ENCODE measurements around the gene MEAF6. TPM values are rescaled to one million over a fixed set of nuclear protein-coding genes. Genes with fewer than 3 reads are reported as not detected.

The MEAF6 gene
- total RNA-seq, 1 experiment from 2014 or later = 38.3 TPM

- intact Hi-C loops (cut with micrococcal nuclease; ENCODE audit: unreplicated experiment) = no loop called here
- no peaks in the 10 kb centered on the region for H3K27me3 Mint-ChIP-seq (ENCODE audit: insufficient read depth, unreplicated experiment)
- ChIA-PET CTCF (no interaction called here), POLR2A (no interaction called here)
- TF ChIP-seq CTCF (IDR thresholded peaks at IDR 0.05; ENCODE audit: insufficient read depth in 1 of 2, low read depth in 1 of 2, low read length in 1 of 2, severe bottlenecking in 1 of 2, unreplicated experiment in 1 of 2) = no peak
- Histone ChIP-seq H3K4me1 (peaks cover 13% of the 10 kb centered on the region), H3K9me3 (no peaks in the 10 kb centered on the region), H3K4me3 (ENCODE audit: low read depth, low read length) (no peak within 1 kb of the TSS), H3K36me3 (ENCODE audit: control insufficient read depth, insufficient read depth, low read length) (no peaks in the 10 kb centered on the region), H3K27me3 (replicated peaks; ENCODE audit: control insufficient read depth, insufficient read depth, low read length) (no peaks in the 10 kb centered on the region)
- H3K4me1 Mint-ChIP-seq (ENCODE audit: low read depth, unreplicated experiment) = peaks cover 16% of the 10 kb centered on the region
- no peaks in the 10 kb centered on the region for H3K9me3 Mint-ChIP-seq (ENCODE audit: unreplicated experiment)
- BruUV-seq (replicated peaks) = no TSS peak
- H3K36me3 Mint-ChIP-seq (ENCODE audit: insufficient read depth, unreplicated experiment) = peaks cover 18% of the 10 kb centered on the region
- peak; percentile 34 to 37 for DNase-seq
- H3K4me3 Mint-ChIP-seq (ENCODE audit: unreplicated experiment) = no peak within 1 kb of the TSS
- no peak within 1 kb of the TSS for H3K27ac Mint-ChIP-seq (ENCODE audit: unreplicated experiment)
Observed at GRCh38 chr1:37556712-37557196, 42.2 kb upstream of the MEAF6 start, which contains the start of gene DNALI1. TSS of gene DNALI1 (plus strand) at chr1:37556940. CDS start at chr1:37556995, 55 bp downstream.

- Mint-ChIP-seq H3K36me3 (ENCODE audit: insufficient read depth, unreplicated experiment) (peaks cover 28% of the 10 kb centered on the region), H3K4me3 (ENCODE audit: unreplicated experiment) (peak within 1 kb of the TSS; percentile 95), H3K9me3 (ENCODE audit: unreplicated experiment) (no peaks in the 10 kb centered on the region), H3K4me1 (ENCODE audit: low read depth, unreplicated experiment) (peaks cover 9% of the 10 kb centered on the region), H3K27me3 (ENCODE audit: insufficient read depth, unreplicated experiment) (no peaks in the 10 kb centered on the region), H3K27ac (ENCODE audit: unreplicated experiment) (peak within 1 kb of the TSS; percentile 94)
- no peak for TF ChIP-seq CTCF (IDR thresholded peaks at IDR 0.05; ENCODE audit: insufficient read depth in 1 of 2, low read depth in 1 of 2, low read length in 1 of 2, severe bottlenecking in 1 of 2, unreplicated experiment in 1 of 2)
- peak; percentile 86 to 87 for DNase-seq
- ChIA-PET CTCF (interaction anchor here (1.0 kb wide), 1 partner anchor 49 kb away, joined by 5 read pairs; no protein-coding TSS in a partner anchor), POLR2A (interaction anchor here (0.6 to 1.1 kb wide), 2 partner anchors 40 to 136 kb away, joined by 3 to 4 read pairs; partner anchors contain the start of gene MEAF6)
- BruUV-seq (replicated peaks) = no TSS peak
- Histone ChIP-seq H3K4me3 (ENCODE audit: low read depth, low read length) (peak within 1 kb of the TSS; percentile 90), H3K36me3 (ENCODE audit: control insufficient read depth, insufficient read depth, low read length) (no peaks in the 10 kb centered on the region), H3K9me3 (no peaks in the 10 kb centered on the region), H3K27me3 (replicated peaks; ENCODE audit: control insufficient read depth, insufficient read depth, low read length) (no peaks in the 10 kb centered on the region), H3K4me1 (0 out of 2 replicates have a peak, but pooled peaks cover 4% of the 10 kb centered on the region)
- intact Hi-C loops (cut with micrococcal nuclease; ENCODE audit: unreplicated experiment) = no loop called here
Observed at GRCh38 chr1:37553927-37554808, 39.6 kb upstream of the MEAF6 start, which contains the start of gene SNIP1. TSS of gene SNIP1 (minus strand) at chr1:37554293. CDS start at chr1:37554229, 64 bp downstream.

GRCh38 chr1:37553598-37553926, 39.0 kb upstream of the MEAF6 start:
- BruUV-seq (replicated peaks) = TSS peak; percentile 45
- intact Hi-C loops (cut with micrococcal nuclease; ENCODE audit: unreplicated experiment) = no loop called here
- no peaks in the 10 kb centered on the region for H3K27me3 Mint-ChIP-seq (ENCODE audit: insufficient read depth, unreplicated experiment)

More at GRCh38 chr1:37553598-37553926, 39.0 kb upstream of the MEAF6 start:
- peak overlapping the region; percentile 94 for H3K27ac Mint-ChIP-seq (ENCODE audit: unreplicated experiment)
- H3K36me3 Mint-ChIP-seq (ENCODE audit: insufficient read depth, unreplicated experiment) = peaks cover 34% of the 10 kb centered on the region
- CTCF ChIA-PET = interaction anchor here (1.0 kb wide), 1 partner anchor 50 kb away, joined by 5 read pairs; no protein-coding TSS in a partner anchor
- Histone ChIP-seq H3K4me1 (0 out of 2 replicates have a peak, but pooled peaks cover 4% of the 10 kb centered on the region), H3K4me3 (ENCODE audit: low read depth, low read length) (peak overlapping the region; percentile 90), H3K36me3 (ENCODE audit: control insufficient read depth, insufficient read depth, low read length) (no peaks in the 10 kb centered on the region), H3K9me3 (no peaks in the 10 kb centered on the region), H3K27me3 (replicated peaks; ENCODE audit: control insufficient read depth, insufficient read depth, low read length) (no peaks in the 10 kb centered on the region)
- no peaks in the 10 kb centered on the region for H3K9me3 Mint-ChIP-seq (ENCODE audit: unreplicated experiment)
- POLR2A ChIA-PET = interaction anchor here (1.1 kb wide), 1 partner anchor 39 kb away, joined by 4 read pairs; the partner anchor contains the start of gene MEAF6
- DNase-seq = no peak
- TF ChIP-seq CTCF (IDR thresholded peaks at IDR 0.05; ENCODE audit: insufficient read depth in 1 of 2, low read depth in 1 of 2, low read length in 1 of 2, severe bottlenecking in 1 of 2, unreplicated experiment in 1 of 2) = no peak
- peaks cover 9% of the 10 kb centered on the region for H3K4me1 Mint-ChIP-seq (ENCODE audit: low read depth, unreplicated experiment)
- peak overlapping the region; percentile 95 for H3K4me3 Mint-ChIP-seq (ENCODE audit: unreplicated experiment)

All from Caco-2 (cell line).